Measurements from ENCODE around the gene ARAP1.
"Not testable (repeated sequence)": the region's sequence is repeated elsewhere in the genome, so short reads cannot be mapped to it uniquely, and the experiment has no call there.

Gene ARAP1

DNA sequence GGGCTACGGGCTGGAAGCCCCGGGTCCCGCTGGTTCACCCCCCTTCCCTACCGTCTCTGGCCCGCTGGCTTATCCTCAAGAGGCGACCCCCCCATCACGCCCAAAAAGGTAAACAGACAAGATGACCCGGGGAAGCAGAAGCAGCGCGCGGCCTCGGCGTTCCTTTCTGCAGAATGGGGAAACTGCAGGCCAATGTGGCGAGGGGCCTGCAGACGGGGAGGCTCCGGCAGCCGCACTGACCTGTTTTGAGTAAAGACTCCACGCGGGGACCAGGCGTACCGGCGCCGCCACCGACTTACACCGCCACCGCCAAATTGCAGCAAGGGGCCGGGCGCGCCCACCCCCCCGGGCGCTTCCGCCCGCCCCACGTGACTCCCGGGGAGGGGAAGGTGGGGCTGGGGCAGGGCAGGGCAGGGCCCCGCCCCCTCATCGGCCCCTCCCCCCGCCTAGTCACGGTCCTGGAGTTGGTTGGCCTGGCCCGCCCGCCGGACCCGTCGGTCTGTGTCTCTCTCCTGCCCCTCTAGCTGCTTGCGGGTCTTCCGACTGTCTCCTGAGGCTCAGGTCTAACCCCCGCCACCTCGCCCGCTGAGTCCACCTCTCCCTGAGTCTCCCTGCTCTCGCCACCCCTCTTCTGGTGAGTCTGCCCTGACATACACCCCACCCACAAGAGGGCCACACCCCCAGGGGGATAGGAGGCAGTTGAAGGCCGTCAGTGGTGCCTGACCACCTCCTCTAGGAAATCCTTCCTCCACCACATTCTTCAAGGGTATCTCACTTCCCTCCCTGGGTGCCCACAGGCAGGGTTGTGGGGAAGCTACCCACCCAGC lies at the start of gene ARAP1:
Gene ARAP1, minus strand, starts transcription at position 321 of the 827 bp plus-strand sequence. CDS start 25,280 bp downstream, outside the sequence.
- peak; percentile 66 for DNase-seq (ENCODE audit: low read depth)

DNA sequence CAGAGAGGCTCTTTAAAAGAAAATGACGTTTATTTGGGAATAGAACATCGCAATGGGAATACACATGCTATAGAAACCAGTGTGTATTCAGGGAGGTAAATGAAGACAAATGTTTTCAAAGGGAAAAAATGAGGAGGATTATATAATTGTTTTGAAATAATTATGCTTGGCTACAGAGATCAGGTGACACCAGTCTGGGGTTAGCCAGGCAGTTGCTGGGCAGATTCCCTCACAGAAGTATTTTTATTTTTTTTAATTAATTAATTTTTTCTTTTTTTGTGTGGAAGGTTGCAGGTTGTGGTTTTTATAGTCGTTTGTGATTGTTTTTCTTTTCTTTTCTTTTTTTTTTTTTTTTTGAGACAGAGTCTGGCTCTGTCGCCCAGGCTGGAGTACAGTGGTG lies 47.2 kb upstream of the ARAP1 start:
- DNase-seq (ENCODE audit: low read depth): peak; percentile 24

DNA sequence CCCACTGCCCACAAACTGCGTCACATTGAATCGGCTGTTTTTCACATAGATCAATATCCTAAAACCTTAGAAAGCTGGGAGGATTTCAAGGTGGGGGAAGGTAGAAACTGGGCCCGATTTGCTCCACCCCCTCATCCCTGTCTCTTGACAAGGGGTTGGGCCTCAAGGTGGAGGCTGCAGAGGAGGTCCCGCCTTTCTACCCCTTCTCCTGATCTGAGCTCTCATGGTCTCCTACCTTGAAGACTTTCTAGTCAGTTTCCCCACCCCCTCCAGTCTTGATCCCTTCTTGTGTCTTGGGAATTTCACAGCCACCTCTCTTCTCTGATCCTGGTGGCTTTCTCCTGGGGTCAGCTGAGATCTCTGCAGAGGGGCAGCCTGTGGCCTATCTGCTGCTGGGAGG lies 46.2 kb upstream of the ARAP1 start:
- DNase-seq (ENCODE audit: low read depth): no peak

DNA sequence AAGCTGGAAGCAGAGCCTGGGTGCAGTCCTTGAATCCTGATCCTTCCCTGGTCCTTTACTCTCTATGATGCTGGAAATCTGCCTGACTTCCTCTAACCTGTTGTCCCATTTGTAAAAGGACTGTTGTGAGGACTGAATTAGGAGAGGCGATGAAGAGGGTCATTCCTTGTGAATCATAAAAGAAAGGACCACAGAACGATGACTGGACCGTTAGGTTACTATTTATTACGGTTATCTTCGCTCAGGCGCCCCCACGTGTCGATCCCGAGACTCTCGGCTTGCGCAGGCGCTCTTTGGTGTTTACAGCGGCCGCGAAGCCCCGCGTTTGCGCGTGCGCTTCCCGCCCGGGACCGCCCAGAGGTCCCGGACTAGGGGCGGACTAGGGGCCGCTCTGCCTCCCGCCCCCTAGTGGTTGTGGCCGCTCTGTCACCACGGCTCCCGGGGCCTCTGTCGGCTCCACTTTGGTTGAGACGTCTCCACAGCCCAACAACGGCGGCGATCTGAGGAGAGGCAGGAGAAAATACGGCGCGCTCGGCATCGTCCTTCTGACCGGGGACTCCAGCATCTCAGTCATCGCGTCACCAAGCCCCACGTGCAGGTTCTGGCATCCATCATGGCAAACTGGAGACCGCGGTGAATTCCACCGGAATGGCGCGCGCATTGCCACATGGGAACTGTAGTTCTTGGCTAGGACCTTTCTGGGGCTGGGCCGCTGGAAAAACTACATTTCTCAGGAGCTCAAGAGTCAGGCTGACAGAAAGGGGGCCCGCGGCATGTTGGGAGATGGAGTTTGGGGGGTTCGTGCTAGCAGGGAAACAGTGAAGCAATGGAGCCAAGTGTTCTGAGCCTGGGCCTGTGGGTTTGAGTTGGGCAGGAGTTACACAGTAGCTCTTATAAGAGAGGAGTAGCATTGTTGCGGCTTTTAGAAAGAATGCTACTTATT lies 41.5 kb upstream of the ARAP1 start, which contains the start of gene STARD10:
Gene STARD10, minus strand, starts transcription at position 623 of the 943 bp plus-strand sequence. CDS start 12,866 bp downstream, outside the sequence.
- DNase-seq (ENCODE audit: low read depth): peak; percentile 91

DNA sequence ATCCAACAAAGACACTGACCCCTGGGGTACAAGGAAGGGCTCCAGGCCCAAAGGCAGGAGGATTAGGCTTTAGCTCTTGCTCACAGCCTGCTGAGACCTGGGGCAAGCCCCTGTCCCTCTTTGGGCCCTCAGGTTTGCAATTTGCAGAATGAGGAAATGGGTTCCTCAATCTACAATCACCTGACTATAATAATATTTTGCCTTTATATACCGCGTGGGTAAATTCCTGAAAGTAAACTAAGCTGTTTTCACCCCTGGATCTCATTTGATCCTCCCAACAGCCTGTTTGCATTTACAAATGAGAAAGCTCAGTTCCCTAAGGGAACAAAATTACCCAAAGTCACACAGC lies 40.8 kb upstream of the ARAP1 start:
- no peak for DNase-seq (ENCODE audit: low read depth)

DNA sequence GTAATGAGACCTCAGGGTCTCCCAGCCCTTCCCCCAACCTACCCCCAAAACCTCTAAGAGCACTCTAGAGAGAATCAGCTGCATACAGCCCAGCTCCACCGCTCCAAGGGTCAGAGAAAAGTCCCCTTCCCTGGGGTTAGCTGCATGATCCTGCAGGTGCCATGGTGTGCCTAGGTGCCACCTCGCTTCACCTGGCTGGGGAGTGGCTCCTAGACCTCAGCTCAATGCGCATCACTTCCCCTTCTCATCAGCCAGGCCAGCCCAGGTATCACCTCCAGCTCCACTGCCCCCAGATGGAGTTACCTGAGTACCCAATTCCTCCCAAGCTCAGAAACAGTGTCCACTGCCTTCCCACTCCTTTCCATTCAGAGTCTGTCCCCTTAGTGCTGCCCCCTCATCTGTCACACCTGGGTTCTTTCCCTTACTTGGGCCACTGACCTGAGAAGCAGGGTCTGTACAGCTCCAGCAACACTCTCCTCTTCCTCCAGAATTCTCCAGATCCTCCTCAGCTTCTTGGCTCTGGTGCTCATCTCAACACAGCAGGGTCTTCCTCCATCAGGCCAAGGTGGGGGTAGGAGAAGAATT lies 40.3 kb upstream of the ARAP1 start:
- no peak for DNase-seq (ENCODE audit: low read depth)

DNA sequence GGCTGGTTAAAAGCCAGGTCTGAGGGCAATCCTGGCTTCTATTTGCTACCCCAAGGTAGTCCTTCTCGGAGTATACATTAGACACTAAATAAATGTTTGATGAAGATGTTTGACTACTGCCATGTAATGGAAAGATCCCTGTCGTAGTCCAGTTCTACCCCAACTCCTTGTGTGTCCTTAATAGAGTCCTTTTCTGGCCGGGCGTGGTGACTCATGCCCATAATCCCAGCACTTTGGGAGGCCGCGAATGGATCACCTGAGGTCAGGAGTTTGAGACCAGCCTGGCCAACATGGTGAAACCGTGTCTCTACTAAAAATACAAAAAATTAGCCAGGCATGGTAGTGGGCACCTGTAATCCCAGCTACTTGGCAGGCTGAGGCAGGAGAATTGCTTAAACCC lies 39.0 kb upstream of the ARAP1 start:
- DNase-seq (ENCODE audit: low read depth): not testable (repeated sequence)

DNA sequence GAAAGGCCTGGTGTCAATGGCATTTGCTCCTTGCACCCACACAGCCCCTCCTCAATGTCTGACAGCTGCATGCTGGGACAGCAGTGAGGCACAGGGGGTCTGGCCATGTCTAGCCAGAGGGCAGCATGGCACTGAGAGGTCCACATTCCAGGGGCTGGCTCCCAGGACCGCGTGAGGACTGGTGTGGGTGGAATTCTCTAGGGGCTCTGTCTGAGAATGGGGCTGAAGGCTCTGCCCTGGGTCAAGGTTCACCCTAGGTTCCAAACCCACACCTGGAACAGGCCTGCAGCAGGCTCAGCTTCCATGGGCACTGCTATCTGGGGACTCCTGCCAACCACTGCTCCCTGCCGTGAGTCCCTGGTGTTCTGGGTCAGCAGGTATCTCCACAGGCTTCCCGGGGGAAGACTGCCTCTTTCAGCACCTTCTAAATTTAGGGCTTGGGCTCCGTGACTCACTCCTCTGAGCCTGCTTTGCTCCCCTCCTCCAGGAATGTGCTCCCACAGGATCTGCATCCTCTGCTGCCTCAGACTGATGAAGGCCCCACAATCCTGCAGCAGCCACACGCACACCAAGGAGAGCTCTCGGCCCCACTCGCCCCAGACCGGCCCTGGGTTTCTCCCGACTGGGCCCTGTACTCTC lies 37.4 kb upstream of the ARAP1 start:
- no peak for DNase-seq (ENCODE audit: low read depth)

DNA sequence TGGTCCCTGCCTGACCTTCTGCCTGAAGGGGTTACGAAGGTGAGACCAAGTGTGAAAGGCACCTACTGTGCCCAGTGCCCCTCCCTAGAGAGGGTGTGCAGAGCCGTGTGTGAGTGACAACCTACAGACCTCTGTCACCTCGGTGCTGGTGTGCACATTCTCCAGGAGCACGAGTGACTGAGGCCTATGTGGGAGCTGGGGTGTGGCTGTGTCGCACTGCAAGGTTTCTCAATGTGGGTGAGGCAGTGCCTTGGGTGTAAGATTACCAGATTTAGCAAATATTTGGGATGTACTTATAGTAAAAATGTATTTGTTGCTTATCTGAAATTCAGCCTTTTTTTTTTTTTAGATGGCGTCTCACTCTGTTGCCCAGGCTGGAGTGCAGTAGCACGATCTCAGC lies 36.0 kb upstream of the ARAP1 start:
- no peak for DNase-seq (ENCODE audit: low read depth)

DNA sequence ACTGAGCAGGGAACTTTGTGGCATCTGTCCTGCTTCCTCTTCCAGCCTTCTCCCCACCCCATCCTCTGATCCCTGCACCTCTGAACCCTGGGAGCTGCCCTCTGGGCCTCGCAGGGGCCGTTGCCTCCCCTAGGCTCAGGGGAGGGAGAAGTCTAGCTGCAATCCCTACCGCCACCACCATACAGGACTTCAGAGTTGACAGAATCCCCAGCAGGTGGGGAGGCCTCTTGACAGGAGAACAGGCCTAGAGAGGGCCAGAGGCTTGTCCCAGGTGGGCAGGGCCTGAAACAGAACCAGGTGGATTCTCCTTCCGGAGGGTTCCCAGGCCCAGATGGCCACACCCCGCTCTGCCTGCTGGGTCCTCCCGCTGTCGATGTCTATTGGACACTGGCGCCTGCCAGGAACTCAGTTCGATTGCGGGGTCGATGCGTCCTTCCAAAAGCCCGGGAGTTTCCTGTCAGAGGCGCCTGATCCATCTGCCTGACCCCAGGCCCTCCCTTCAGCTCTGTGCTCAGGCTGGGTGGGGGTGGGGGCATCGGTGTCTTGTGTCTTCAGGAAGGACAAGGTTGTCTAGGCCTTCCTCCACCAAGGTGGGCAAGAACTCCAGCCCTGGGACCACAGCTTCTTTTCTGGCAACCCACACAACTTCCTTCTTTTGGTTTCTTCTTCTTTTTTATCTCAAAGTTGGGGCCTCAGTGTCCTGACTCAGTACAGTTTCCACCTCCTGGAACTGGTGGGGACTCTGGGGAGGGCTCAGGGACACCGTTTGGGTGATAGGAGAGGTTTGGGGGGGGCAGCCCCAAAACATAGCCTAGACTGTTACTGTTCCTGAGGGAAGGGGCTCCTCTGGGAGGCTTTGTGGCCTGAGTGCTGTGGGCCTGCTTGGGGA lies 35.3 kb upstream of the ARAP1 start:
- DNase-seq (ENCODE audit: low read depth): no peak

DNA sequence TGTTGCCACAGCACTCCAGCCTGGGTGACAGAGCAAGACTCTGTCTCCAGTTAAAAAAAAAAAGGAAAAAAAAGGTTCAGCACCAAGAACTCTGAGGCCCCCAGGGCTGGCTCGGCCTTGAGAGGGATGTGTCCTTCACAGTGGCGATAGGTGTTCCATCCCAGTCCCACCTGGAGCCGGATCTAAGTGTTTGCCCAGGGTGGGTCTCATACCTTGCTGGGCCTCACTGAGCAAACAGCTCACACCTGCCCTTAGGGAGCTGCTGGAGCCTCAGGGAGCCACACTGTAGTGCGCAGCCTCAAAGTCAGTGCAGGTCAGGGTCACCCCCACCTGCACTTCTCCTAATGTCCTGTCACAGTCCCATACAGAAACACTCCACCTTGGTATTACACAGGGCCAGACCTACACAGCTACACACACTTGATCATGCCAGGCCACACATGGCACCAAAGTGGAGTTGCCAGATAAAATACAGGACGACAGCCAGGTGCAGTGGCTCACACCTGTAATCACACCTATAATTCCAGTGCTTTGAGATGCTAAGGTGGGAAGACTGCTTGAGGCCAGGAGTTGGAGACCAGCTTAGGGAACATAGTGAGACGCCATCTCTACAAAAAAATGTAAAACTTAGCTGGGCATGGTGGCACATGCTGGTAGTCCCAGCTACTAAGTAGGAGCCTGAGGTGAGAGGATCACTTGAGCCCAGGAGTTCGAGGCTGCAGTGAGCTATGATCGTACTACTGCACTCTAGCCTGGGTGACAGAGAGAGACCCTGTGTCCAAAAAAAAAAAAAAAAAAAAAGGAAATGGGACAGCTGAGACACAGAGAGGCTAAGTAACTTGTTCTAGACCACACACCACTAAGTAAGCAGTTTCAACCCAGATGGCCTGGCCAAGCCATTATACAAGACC lies 34.4 kb upstream of the ARAP1 start:
- no peak for DNase-seq (ENCODE audit: low read depth)

DNA sequence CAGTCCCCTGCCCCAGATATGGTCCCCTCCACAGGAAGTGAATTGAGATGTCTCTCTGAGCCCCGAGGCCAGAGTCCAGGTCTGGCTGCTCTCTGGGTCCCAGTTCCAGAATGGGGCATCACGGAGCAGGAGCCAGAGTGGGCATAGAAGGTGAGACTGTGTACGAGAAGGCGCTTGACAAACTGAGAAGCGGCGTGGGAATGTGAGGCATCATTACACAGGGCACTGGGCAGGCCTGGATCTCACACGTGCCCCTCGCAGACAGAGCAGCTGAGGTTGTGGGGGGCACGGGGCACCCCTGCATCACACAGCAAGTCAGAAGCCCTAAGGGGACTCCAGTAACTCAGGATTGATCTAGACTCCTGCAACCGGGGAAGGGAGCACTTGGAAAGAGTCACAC lies 32.5 kb upstream of the ARAP1 start:
- no peak for DNase-seq (ENCODE audit: low read depth)

DNA sequence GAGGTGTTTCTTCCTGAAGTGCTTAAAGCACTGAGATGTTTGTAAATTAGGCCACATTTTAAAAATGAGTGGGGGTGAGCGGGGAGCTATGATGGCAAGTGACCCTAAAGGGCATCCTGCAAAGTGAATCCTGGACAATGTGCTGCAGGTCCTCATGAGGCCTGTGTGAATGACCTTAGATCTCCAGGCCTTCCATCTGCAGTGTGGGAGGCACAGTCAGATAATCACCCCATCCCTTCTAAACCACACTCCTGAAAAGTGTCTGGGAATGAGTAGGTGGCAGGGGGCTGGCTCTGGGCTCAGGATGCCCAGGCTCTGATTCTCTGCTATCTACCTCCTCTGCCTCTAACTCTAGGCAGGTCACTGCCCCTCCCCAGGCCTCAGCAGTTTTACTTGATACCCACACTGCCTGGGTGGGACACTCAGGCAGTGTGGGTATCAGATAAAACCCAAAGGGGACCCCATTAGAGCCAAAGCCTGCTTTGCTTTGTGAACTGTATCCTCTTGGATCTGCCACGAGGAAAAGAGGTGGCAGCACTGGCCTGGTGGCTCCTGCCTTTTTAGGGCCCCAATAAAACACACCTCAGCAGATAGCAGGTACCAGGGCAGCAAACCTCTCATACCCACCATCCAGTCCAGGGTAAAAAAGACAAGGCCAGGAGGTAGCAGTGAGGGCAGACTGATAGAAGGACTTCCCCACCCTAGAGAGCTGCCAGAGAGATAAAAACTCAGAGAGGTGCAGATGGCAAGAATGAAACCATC lies 31.1 kb upstream of the ARAP1 start:
- DNase-seq (ENCODE audit: low read depth): no peak

DNA sequence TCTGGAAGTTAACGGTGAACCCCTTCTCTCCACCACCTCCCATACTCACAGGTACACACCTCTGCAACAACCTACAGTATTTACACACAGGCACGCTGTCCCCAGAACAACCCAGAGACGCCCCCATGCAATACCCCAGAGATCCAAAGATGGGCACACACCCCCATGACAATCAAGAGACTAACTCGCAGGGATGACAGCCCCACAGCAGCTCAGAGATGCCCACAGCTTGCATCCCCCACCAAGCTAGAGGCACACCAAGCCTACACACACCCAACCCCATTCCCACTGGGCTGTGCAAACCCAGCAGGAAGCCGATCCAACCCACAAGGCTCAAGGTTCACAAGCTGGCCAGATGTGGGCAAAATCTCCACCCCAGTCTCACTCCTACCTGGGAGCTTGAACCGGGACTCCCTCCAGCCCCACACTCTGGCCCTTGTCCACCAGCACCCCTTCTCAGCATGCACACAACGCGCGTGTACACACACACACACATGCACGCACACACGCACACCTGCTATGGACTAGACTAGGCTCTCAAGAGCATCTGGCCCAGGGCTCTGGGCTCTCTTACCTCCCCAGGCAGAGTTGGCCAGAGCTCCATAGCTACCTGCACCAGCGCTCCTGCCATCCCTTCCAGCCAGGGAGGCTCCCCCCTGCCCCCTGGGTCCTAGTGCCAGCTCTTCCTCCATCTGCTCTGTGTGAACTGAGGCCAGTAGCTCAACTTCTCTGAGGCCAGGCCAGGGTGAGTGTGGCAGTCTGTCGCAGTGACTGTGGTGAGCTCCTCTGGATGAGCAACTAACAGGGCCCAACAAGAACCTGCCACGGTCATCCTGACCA lies 30.1 kb upstream of the ARAP1 start:
- DNase-seq (ENCODE audit: low read depth): no peak

DNA sequence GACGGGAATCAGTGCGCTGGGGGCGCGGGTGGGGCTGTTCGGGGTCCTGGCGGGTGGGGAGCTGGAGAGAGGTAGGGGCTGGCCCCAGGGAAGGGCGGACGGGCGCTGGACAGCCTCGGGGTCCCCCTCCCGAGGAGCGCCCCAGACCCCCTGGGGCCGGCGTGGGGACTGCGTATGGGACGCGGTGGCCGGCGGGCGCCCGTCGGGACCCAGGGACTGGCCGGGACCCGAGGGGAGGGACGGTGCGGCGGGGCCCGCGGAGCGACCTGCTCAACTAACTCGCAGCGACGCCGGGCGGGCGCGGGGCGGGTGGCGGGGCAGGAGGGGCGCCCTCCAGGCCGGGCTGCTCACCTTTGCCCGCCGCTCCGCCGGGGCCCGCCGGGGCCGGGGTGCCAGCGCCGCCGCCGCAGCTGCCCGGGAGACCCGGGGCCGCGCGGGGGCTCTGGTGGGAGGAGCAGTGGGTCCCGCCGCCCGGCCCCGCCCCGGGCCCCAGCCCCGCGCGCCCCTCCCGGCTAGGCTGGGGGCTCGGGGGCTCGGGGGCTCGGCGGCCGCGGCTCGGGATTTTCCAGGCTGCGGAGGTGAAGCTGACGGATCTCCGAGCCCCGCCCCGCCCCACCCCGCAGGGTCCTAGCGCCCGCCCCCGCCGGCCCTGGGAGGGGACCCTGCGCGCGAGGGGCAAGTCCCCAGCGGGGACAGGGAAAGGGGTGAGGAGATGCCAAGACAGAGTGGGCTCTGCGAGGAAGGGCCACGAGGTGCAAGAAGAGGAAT lies 29.3 kb upstream of the ARAP1 start:
- DNase-seq (ENCODE audit: low read depth): no peak

DNA sequence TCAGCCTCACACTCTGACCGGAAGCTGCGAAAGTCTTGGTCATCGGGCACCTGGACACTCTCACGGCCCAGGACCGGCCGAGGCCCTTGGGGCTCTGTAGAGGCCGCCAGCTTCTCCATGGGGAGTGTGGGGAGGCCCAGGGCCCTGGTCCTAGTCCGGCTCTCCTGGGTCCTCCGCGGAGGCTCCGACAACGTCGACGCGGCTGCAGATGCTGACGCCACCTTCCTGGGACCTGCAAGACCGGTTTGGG lies 28.8 kb upstream of the ARAP1 start:
- DNase-seq (ENCODE audit: low read depth): no peak

DNA sequence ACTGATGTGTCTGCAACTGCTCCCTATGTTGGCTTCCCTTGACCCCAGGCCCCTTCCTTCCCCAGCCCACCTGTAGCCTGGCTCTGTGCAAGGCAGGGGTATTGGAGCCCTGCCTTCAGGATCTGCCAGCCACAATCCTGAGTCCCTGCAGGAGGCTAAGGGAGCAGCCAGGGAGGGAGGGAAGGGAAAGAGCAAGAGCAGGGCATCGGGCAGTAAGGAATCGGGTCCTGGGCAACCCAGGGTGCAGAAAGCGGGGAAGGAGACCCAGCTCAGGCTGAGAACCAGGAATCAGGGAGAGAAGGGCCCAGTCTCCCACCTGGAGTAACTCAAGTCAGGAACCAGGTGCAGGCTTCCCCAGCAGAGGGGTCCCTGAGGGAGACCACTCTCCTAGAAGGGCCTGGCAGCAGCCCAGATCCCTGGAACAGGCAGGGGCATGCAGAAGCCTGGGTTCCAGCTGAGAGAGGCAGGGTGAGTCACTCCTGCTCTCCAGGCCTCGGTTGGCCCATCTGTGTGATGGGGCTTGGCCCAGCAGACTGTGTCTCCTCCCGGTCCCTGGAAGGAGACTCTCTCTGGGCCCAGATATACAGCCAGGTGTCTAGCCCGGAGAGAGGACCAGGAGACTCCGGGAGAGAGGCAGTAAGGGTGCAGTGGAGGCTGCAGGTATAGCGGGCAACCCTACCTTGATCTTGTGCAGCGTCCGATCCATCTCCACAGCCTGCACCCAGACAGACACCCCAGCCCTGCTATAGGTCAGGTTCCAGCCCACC lies 28.3 kb upstream of the ARAP1 start:
- DNase-seq (ENCODE audit: low read depth): no peak
